Heart right ventricle (tissue), 16 donors: ENCODE measurements around the gene EFTUD2. TPM values are rescaled to one million over a fixed set of nuclear protein-coding genes. Genes with fewer than 3 reads are reported as not detected.

Experiments
- ATAC-seq, 8 donors: fragments of 200-7000 bp; cut with Tn5 transposase; one replicate each; pipeline ENCODE4 v1.9.1; 2020; ENCODE audit warnings: mild to moderate bottlenecking in 8 of 8, moderate library complexity in 8 of 8, moderate number of reproducible peaks in 1 of 8
- DNase-seq, 2 donors: peaks; one replicate each; pipeline ENCODE4 v3.0.0-alpha.2; 2020
- H3K27ac ChIP-seq, 10 donors: fragments of 200-600 bp; sonication (generic) in 2 of 10; one replicate each; pipeline versions ENCODE4 v1.5.0 to v1.8.0; 2020 to 2022; ENCODE audit warnings: mild to moderate bottlenecking in 3 of 10
- H3K27me3 ChIP-seq, 7 donors: fragments of 200-600 bp; one replicate each; pipeline ENCODE4 v1.8.0; 2021 to 2022; ENCODE audit warnings: mild to moderate bottlenecking in 2 of 7
- H3K36me3 ChIP-seq, 9 donors: fragments of 200-600 bp; sonication (generic) in 1 of 9; one replicate each; pipeline versions ENCODE4 v1.5.0 to v1.8.0; 2020 to 2022; ENCODE audit warnings: mild to moderate bottlenecking in 2 of 9
- H3K4me1 ChIP-seq, 9 donors: fragments of 200-600 bp; sonication (generic) in 1 of 9; one replicate each; pipeline versions ENCODE4 v1.5.0 to v1.8.0; 2020 to 2022; ENCODE audit warnings: mild to moderate bottlenecking in 4 of 9
- H3K4me3 ChIP-seq, 10 donors: fragments of 200-600 bp; sonication (generic) in 2 of 10; one replicate each; pipeline versions ENCODE4 v1.5.0 to v1.8.0; 2020 to 2022; ENCODE audit warnings: mild to moderate bottlenecking in 7 of 10, moderate library complexity in 2 of 10
- H3K9me3 ChIP-seq, 11 donors: fragments of 200-600 bp in 10 of 11; sonication (generic) in 2 of 11; one replicate each; pipeline versions ENCODE4 v1.5.0 to v1.8.0; 2013 to 2022; ENCODE audit warnings: mild to moderate bottlenecking in 2 of 11, control low read depth in 1 of 11, moderate library complexity in 1 of 11
- WGBS, 2 donors: extraction: QIAGEN DNeasy Blood & Tissue Kit; methylation state at CpG; one replicate each; pipeline ENCODE4 v1.1.7; 2013; ENCODE audit warnings: inconsistent platforms in 1 of 2; 5-methylcytosine and 5-hydroxymethylcytosine counted together
- intact Hi-C, 10 donors: fragments of 100-400 bp; cut with DNase I; formaldehyde crosslinking; loops; one replicate each; pipeline versions ENCODE4 v1.11.1 to v1.14.2; 2022
- polyA plus RNA-seq, 2 donors: library from polyadenylated mRNA; stranded (reverse); fragments of 200-250 nt; gene quantifications; one replicate each; pipeline ENCODE4 v1.2.3, GENCODE V29; 2013
- total RNA-seq, 10 donors: library from RNA; stranded (reverse); fragmentation: NEBNext Ultra II Directional in 3 of 10; extraction: Animal tissue kit (Norgen Biotek cat#: 25700) in 3 of 10; gene quantifications; one replicate each; pipeline versions ENCODE4 v1.2.1 to v1.2.4, GENCODE V29; 2021 to 2023
- TF ChIP-seq, protein P1 (sequence below), 9 donors: fragments of 200-600 bp; sonication (generic) in 2 of 9; IDR thresholded peaks; one replicate each; pipeline versions ENCODE4 v1.5.0 to v1.8.0; 2021 to 2022; ENCODE audit warnings: antibody characterized with exemption in 9 of 9, mild to moderate bottlenecking in 5 of 9, moderate library complexity in 1 of 9
- donor health status: Arrhythmogenic right ventricular cardiomyopathy.
- donor health status: ischemic (EF 13 %, LVEDD 7.1; RV severe dilation, severe dysfunction).
- donor health status: healthy with polysubstance abuse.
- donor health status: DM: no; HTN: yes; CAD: no.
- donor health status: DM: no; HTN: no; CAD: no.
- donor health status: ischemic (EF 25% LVEDD 6.9; RV normal size, moderate dysfunction).
- donor health status: ischemic (EF 25% LVEDD 5.7; RV mildly dilated, moderate dysfunction).
- donor health status: healthy.
- donor health status: DM: yes; HTN: yes; CAD: no.
- donor health status: Ischemic cardiomyopathy.
- donor health status: ischemic (EF 35%, LVEDD 5.7; RV mildly dilated, moderate dysfunction).
- donor health status: nonischemic (EF 11% LVEDD 7.7; RV severe dilation, severe dysfunction).
- donor health status: DM: yes; HTN: yes; CAD: no.
- donor health status: PGD.
- donor health status: ischemic (EF 29% LVEDD 5.4; RV normal size, mild dysfunction).
- donor health status: nonischemic (EF 23%, LVEDD 6.1; RV moderate dilation, normal function).

The EFTUD2 gene
- total and polyA plus RNA-seq, 12 donors, result 21.6 to 78.2 (median 61.5) TPM

- intact Hi-C loops, result no loop called here
- H3K36me3 ChIP-seq, result no peaks in the 10 kb centered on the region
- no peak for DNase-seq
- H3K27ac ChIP-seq, result peak overlapping the region in 1 of 10 donors; percentile 29
- no peak overlapping the region for H3K4me3 ChIP-seq
- no peaks in the 10 kb centered on the region for H3K9me3 ChIP-seq
- H3K4me1 ChIP-seq, result peaks cover 0 to 22% (median 6%) of the 10 kb centered on the region in 9 donors
- ATAC-seq, result no peak
- no peaks in the 10 kb centered on the region for H3K27me3 ChIP-seq
- TF ChIP-seq, protein P1, sequence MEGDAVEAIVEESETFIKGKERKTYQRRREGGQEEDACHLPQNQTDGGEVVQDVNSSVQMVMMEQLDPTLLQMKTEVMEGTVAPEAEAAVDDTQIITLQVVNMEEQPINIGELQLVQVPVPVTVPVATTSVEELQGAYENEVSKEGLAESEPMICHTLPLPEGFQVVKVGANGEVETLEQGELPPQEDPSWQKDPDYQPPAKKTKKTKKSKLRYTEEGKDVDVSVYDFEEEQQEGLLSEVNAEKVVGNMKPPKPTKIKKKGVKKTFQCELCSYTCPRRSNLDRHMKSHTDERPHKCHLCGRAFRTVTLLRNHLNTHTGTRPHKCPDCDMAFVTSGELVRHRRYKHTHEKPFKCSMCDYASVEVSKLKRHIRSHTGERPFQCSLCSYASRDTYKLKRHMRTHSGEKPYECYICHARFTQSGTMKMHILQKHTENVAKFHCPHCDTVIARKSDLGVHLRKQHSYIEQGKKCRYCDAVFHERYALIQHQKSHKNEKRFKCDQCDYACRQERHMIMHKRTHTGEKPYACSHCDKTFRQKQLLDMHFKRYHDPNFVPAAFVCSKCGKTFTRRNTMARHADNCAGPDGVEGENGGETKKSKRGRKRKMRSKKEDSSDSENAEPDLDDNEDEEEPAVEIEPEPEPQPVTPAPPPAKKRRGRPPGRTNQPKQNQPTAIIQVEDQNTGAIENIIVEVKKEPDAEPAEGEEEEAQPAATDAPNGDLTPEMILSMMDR (IDR thresholded peaks at IDR 0.05), result no peak
- 80 to 83% methylated on average over 4 of the region's 4 CpGs for whole genome bisulfite sequencing, 2 donors
These were observed 59.0 kb downstream of the EFTUD2 start for GRCh38 chr17:44840274-44840673.

- 69 to 75% methylated on average over 2 of the region's 2 CpGs for WGBS, 2 donors
- Histone ChIP-seq H3K4me1 (peaks cover 0 to 3% (median 0%) of the 10 kb centered on the region in 9 donors), H3K4me3 (no peak overlapping the region), H3K27ac (no peak overlapping the region), H3K27me3 (peaks cover 0 to 10% (median 0%) of the 10 kb centered on the region in 7 donors), H3K36me3 (no peaks in the 10 kb centered on the region), H3K9me3 (no peaks in the 10 kb centered on the region)
- ATAC-seq (peak in 1 of 8 donors; percentile 44), DNase-seq (no peak)
- intact Hi-C loops, result no loop called here
- TF ChIP-seq, protein P1 (IDR thresholded peaks at IDR 0.05), result no peak
These were observed 62.0 kb downstream of the EFTUD2 start for GRCh38 chr17:44837196-44837595.

DNA sequence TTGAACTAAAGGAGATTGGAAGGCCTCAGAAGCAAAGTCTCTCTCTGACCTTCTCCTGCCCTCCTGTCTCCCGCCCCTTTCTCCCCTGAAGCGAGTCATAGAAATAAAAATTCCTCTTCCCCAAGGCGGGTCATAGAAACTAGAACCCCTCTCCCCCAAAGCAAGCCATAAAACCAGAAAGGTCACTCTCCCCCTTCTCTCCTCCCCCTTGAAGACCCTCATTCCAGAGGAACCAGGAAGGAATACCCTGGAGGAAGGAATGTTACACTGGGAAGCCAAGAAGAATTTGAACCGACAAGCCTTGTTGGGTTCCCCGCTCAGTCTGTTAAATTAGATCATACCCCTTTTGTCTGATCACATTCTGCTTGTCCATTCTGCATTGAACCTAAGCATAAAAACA is 66.4 kb downstream of the EFTUD2 start:
- ATAC-seq, result no peak

GRCh38 chr17:44831371-44831770 is 67.9 kb downstream of the EFTUD2 start:
- Histone ChIP-seq H3K4me3 (peak overlapping the region in 6 of 10 donors; percentile 73 to 86 (median 82)), H3K36me3 (no peaks in the 10 kb centered on the region), H3K4me1 (peaks cover 0 to 31% (median 17%) of the 10 kb centered on the region in 9 donors), H3K9me3 (no peaks in the 10 kb centered on the region), H3K27ac (peak overlapping the region in 4 of 10 donors; percentile 1 to 94 (median 48)), H3K27me3 (peaks cover 0 to 69% (median 15%) of the 10 kb centered on the region in 7 donors)
- TF ChIP-seq, protein P1 (IDR thresholded peaks at IDR 0.05), result no peak
- DNase-seq (no peak), ATAC-seq (peak in 1 of 8 donors; percentile 31)
- 73 to 74% methylated on average over 12 of the region's 12 CpGs for WGBS, 2 donors
- intact Hi-C loops, result loop anchor here in 6 of 10 donors (2.0 to 5.0 kb wide), 3 partner anchors 49 to 54 kb away; no protein-coding TSS in a partner anchor

More for the DNA sequence above, 66.4 kb downstream of the EFTUD2 start:
- Histone ChIP-seq H3K4me3 (no peak overlapping the region), H3K27me3 (peaks cover 0 to 54% (median 8%) of the 10 kb centered on the region in 7 donors), H3K9me3 (no peaks in the 10 kb centered on the region), H3K36me3 (no peaks in the 10 kb centered on the region), H3K27ac (no peak overlapping the region), H3K4me1 (peaks cover 0 to 25% (median 17%) of the 10 kb centered on the region in 9 donors)
- 86 to 88% methylated on average over 5 of the region's 5 CpGs for WGBS, 2 donors
- TF ChIP-seq, protein P1 (IDR thresholded peaks at IDR 0.05), result no peak
- DNase-seq, result no peak
- intact Hi-C loops, result loop anchor here in 5 of 10 donors (5.0 kb wide), 2 partner anchors 51 to 56 kb away; no protein-coding TSS in a partner anchor
